Body of pancreas (tissue), 4 donors: ENCODE measurements around the gene ERBB2. TPM values are rescaled to one million over a fixed set of nuclear protein-coding genes. Genes with fewer than 3 reads are reported as not detected.
A peak's percentile ranks its signal among the peaks of the same experiment; 100 is the strongest.

ENCODE experiments used
- ATAC-seq: fragments of 150-250 bp; one replicate; pipeline ENCODE4 v1.9.1; 2016
- DNase-seq, 4 donors: peaks; one replicate each; pipeline ENCODE4 v3.0.0-alpha.2; 2019
- H3K27ac ChIP-seq, 4 donors: fragments of 200-600 bp; sonication (generic); 1 replicate in 3 of 4; 2 replicates in 1 of 4; pipeline versions ENCODE4 v1.5.1 to v1.6.1; 2016 to 2019; ENCODE audit warnings: mild to moderate bottlenecking in 1 of 4, mixed read lengths in 1 of 4, moderate library complexity in 1 of 4
- H3K27me3 ChIP-seq, 2 donors: fragments of 200-600 bp; sonication (generic); one replicate each; pipeline ENCODE4 v1.6.0; 2016; ENCODE audit warnings: mild to moderate bottlenecking in 1 of 2
- H3K36me3 ChIP-seq, 2 donors: fragments of 200-600 bp; sonication (generic); replicated peaks in 1 of 2; 2 replicates each; pipeline ENCODE4 v1.5.1; 2016; ENCODE audit warnings: low read depth in 2 of 2; ENCODE audit not compliant: insufficient read depth in 1 of 2
- H3K4me1 ChIP-seq: fragments of 200-600 bp; sonication (generic); one replicate; pipeline ENCODE4 v1.6.0; 2016
- H3K4me3 ChIP-seq, 2 donors: fragments of 200-600 bp; sonication (generic); 1 replicate in 1 of 2; 2 replicates in 1 of 2; pipeline ENCODE4 v1.5.1; 2016 to 2019
- H3K9me3 ChIP-seq, 3 donors: fragments of 200-600 bp; sonication (generic); 1 replicate in 2 of 3; 2 replicates in 1 of 3; pipeline ENCODE4 v1.5.1; 2016
- POLR2A ChIP-seq, 3 donors: fragments of 450-650 bp; IDR thresholded peaks; one replicate each; pipeline ENCODE4 v1.6.1; 2016; ENCODE audit warnings: antibody characterized with exemption in 3 of 3, mild to moderate bottlenecking in 2 of 3
- WGBS, 2 donors: methylation state at CpG; one replicate each; pipeline ENCODE4 v1.1.5; 2017; 5-methylcytosine and 5-hydroxymethylcytosine counted together
- intact Hi-C: fragments of 100-400 bp; cut with DNase I; formaldehyde crosslinking; loops from one replicate; pipeline ENCODE4 v1.15.1; 2023
- total RNA-seq, 2 donors: library from RNA; depleted of rRNA; stranded (reverse); fragments of >200 nt; gene quantifications; one replicate each; pipeline ENCODE4 v1.1.0, GENCODE V29; 2016
- TF ChIP-seq, protein P1 (sequence below), 7 experiments: fragments of 450-650 bp in 4 of 7; fragments of 200-600 bp in 3 of 7; sonication (generic) in 3 of 7; IDR thresholded peaks; one replicate each; pipeline ENCODE4 v1.5.1; 2016 to 2019; ENCODE audit warnings: antibody characterized with exemption in 7 of 7

Gene ERBB2
- total RNA-seq, 2 donors from 2014 or later, result 52.4 to 65.3 TPM

DNA sequence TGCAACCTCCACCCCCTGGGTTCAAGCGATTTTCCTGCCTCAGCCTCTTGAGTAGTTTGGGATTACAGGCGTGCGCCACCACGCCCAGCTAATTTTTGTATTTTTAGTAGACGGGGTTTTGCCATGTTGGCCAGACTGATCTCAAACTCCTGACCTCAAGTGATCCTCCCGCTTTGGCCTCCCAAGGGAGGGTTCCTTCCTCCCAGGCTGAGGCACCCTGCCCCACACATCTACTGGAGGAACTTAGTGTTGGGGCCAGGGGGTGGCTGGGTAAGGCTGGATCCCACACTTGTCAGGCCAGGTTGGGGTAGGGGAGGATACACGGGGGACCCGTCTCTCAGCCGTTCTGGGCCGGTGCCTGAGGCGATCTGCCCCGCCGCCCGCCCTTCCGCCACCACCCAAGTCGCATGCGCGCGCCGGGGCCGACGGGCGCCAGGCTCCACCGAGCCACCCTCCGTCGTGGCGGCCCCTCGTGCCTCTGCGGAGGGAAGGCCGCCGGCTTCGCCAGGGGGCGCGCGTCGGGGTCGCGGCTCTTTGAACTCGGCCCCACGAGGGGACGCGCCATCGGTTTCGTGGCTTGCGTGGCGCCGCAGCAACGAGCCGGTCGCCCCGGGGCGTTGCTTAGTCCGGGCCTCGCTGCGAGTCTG is 53.8 kb downstream of the ERBB2 start:
- H3K27ac ChIP-seq, result peak overlapping the region; percentile 79 to 93 (median 84)
- ATAC-seq, result peak; percentile 19
- H3K4me1 ChIP-seq, result peaks cover 48% of the 10 kb centered on the region
- TF ChIP-seq POLR2A (IDR thresholded peaks at IDR 0.05), result peak in 2 of 3 donors; percentile 8
- TF ChIP-seq, protein P1, sequence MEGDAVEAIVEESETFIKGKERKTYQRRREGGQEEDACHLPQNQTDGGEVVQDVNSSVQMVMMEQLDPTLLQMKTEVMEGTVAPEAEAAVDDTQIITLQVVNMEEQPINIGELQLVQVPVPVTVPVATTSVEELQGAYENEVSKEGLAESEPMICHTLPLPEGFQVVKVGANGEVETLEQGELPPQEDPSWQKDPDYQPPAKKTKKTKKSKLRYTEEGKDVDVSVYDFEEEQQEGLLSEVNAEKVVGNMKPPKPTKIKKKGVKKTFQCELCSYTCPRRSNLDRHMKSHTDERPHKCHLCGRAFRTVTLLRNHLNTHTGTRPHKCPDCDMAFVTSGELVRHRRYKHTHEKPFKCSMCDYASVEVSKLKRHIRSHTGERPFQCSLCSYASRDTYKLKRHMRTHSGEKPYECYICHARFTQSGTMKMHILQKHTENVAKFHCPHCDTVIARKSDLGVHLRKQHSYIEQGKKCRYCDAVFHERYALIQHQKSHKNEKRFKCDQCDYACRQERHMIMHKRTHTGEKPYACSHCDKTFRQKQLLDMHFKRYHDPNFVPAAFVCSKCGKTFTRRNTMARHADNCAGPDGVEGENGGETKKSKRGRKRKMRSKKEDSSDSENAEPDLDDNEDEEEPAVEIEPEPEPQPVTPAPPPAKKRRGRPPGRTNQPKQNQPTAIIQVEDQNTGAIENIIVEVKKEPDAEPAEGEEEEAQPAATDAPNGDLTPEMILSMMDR (IDR thresholded peaks at IDR 0.05), result no peak
- H3K27me3 ChIP-seq, result no peaks in the 10 kb centered on the region
- H3K4me3 ChIP-seq, result peak overlapping the region; percentile 16 to 55
- no peaks in the 10 kb centered on the region for H3K36me3 ChIP-seq
- no peaks in the 10 kb centered on the region for H3K9me3 ChIP-seq
- DNase-seq, result peak; percentile 50 to 65 (median 57)
- intact Hi-C loops, result no loop called here
- WGBS, 2 donors, result 10 to 31% methylated on average over 12 to 40 of the region's 55 CpGs

- ATAC-seq, result peak; percentile 83
- Histone ChIP-seq H3K4me3 (peak overlapping the region; percentile 16 to 55), H3K27me3 (no peaks in the 10 kb centered on the region), H3K9me3 (no peaks in the 10 kb centered on the region), H3K36me3 (no peaks in the 10 kb centered on the region), H3K4me1 (peaks cover 43% of the 10 kb centered on the region), H3K27ac (peak overlapping the region; percentile 79 to 93 (median 84))
- intact Hi-C loops, result no loop called here
- 0% methylated on average over 2 to 43 of the region's 91 CpGs for WGBS, 2 donors
- DNase-seq, result peak; percentile 90 to 95 (median 92)
- TF ChIP-seq, protein P1 (IDR thresholded peaks at IDR 0.05), result peak; percentile 96 to 100 (median 99)
- TF ChIP-seq POLR2A (IDR thresholded peaks at IDR 0.05), result peak; percentile 48 to 84 (median 83)
Observed at GRCh38 chr17:39754161-39754957, 54.5 kb downstream of the ERBB2 start.

DNA sequence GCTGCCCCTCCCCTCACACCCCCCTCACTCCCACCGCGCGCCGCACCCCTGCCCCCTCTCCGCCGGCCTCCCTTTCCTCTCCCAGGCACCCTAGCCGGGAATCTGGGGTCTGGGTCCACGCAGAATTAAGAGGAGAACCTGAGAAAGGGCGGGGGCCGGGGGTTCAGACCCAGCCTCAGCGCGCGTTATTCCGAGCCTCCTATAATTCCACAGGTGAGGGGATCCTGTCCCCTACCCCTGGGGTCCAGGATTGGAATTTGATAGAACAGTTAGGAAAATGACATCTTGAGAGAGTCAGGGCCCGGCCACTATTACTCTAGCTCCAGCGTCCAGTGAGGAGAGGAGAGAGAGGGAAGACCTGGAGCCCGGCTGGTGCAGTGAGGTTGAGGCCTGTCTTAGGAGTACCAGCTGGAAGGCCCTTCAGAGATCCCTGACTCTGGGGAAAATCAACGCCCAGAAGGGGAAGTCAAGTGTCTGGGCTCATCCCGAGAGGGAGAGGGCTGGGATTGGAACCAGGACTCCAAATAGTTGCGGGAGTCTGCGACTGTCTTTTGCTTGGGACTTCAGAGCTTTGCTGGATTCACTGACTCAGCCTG is 55.2 kb downstream of the ERBB2 start:
- Histone ChIP-seq H3K27me3 (no peaks in the 10 kb centered on the region), H3K36me3 (no peaks in the 10 kb centered on the region), H3K9me3 (no peaks in the 10 kb centered on the region), H3K27ac (peak overlapping the region; percentile 79 to 93 (median 84)), H3K4me1 (peaks cover 36% of the 10 kb centered on the region), H3K4me3 (peak overlapping the region; percentile 10 to 55)
- no peak for DNase-seq
- intact Hi-C loops, result loop anchor here (5.0 kb wide), 1 partner anchor 143 kb away; no protein-coding TSS in a partner anchor
- TF ChIP-seq POLR2A (IDR thresholded peaks at IDR 0.05), result no peak
- TF ChIP-seq, protein P1 (IDR thresholded peaks at IDR 0.05), result no peak
- WGBS, 2 donors, result 37 to 61% methylated on average over 12 to 18 of the region's 21 CpGs
- ATAC-seq, result no peak

DNA sequence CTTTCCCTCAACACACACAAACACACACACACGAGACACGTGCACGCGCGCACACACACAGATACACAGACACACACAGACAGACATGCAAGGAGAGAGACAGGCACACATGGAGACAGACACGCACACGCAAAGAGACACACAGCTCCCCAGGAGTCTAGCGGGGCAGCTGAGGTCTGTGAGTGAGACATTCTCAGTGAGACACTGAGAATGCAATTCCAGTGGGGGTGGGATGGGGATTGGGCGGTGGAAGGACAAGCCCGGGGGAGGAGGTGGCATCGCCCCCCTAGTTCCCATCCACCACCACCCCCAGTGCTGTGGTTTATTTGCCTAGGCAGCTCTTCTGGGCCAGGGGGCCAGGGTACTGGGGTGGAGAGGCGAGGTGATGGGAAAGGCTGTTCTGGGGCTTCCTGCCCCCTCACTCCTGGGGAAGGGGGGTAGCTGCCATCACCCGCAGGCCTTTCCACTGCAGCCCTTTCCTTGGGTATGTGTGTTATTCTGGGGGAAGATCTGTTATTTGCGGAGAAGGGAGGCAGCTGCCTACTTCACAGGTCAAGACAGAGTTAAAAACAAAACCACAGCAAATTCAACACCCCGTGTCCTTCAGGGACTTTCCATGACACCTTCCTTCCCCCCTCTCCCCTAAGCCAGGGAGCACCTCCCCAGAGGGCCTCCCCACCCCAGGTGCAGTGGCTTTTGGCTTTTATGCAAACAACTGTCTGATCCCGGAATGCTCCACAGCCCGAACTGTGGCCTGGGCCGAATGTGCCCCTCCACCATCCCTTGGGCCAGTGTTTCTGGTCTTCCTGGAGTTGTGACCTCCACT is 55.9 kb downstream of the ERBB2 start:
- Histone ChIP-seq H3K27me3 (no peaks in the 10 kb centered on the region), H3K27ac (peak overlapping the region in 1 of 4 donors; percentile 93), H3K4me3 (no peak overlapping the region), H3K36me3 (no peaks in the 10 kb centered on the region), H3K9me3 (no peaks in the 10 kb centered on the region), H3K4me1 (peaks cover 29% of the 10 kb centered on the region)
- ATAC-seq (no peak), DNase-seq (no peak)
- WGBS, 2 donors, result 53 to 55% methylated on average over 13 to 17 of the region's 18 CpGs
- intact Hi-C loops, result loop anchor here (5.0 kb wide), 1 partner anchor 143 kb away; no protein-coding TSS in a partner anchor
- TF ChIP-seq POLR2A (IDR thresholded peaks at IDR 0.05), result no peak
- TF ChIP-seq, protein P1 (IDR thresholded peaks at IDR 0.05), result no peak
